Measurements from ENCODE around the gene LRP10.

The LRP10 gene

GRCh38 chr14:22887990-22888378 lies 16.4 kb downstream of the LRP10 start:
- Histone ChIP-seq H3F3A (ENCODE audit: insufficient read depth) (peaks cover 24% of the 10 kb centered on the region), H2AFZ (ENCODE audit: low read depth, low read length, severe bottlenecking) (no peak overlapping the region), H3K27me3 (ENCODE audit: low read length) (no peaks in the 10 kb centered on the region), H3K4me2 (ENCODE audit: low read depth, low read length, poor library complexity, severe bottlenecking) (peak overlapping the region; percentile 78), H4K20me1 (ENCODE audit: low read depth, low read length) (no peaks in the 10 kb centered on the region), H3K9me3 (ENCODE audit: insufficient read depth, low read length) (no peaks in the 10 kb centered on the region), H3K27ac (ENCODE audit: low read depth, low read length) (peak overlapping the region; percentile 86), H3K4me3 (ENCODE audit: insufficient read depth, low read length, poor library complexity, severe bottlenecking) (peak overlapping the region; percentile 12), H3K9ac (ENCODE audit: low read length) (peak overlapping the region; percentile 50), H3K36me3 (ENCODE audit: low read length) (no peaks in the 10 kb centered on the region), H3K79me2 (ENCODE audit: insufficient read depth, low read length) (no peaks in the 10 kb centered on the region), H3K9me2 (replicated peaks; ENCODE audit: insufficient read depth, low read length) (no peaks in the 10 kb centered on the region)
- no peak for TF ChIP-seq CTCF (IDR thresholded peaks at IDR 0.05; ENCODE audit: insufficient read depth, low read length, poor library complexity, severe bottlenecking)
- TF ChIP-seq EZH2phosphoT487 (conservative IDR thresholded peaks at IDR 0.05; ENCODE audit: low read length), result no peak

GRCh38 chr14:22888662-22889061 lies 17.1 kb downstream of the LRP10 start:
- H3F3A ChIP-seq (ENCODE audit: insufficient read depth), result peaks cover 24% of the 10 kb centered on the region
- peak overlapping the region; percentile 50 for H3K9ac ChIP-seq (ENCODE audit: low read length)
- H3K4me2 ChIP-seq (ENCODE audit: low read depth, low read length, poor library complexity, severe bottlenecking), result peak overlapping the region; percentile 78
- H2AFZ ChIP-seq (ENCODE audit: low read depth, low read length, severe bottlenecking), result no peak overlapping the region
- H3K36me3 ChIP-seq (ENCODE audit: low read length), result no peaks in the 10 kb centered on the region
- peak overlapping the region; percentile 12 for H3K4me3 ChIP-seq (ENCODE audit: insufficient read depth, low read length, poor library complexity, severe bottlenecking)
- no peaks in the 10 kb centered on the region for H3K9me2 ChIP-seq (replicated peaks; ENCODE audit: insufficient read depth, low read length)
- no peaks in the 10 kb centered on the region for H4K20me1 ChIP-seq (ENCODE audit: low read depth, low read length)
- no peaks in the 10 kb centered on the region for H3K9me3 ChIP-seq (ENCODE audit: insufficient read depth, low read length)
- no peaks in the 10 kb centered on the region for H3K79me2 ChIP-seq (ENCODE audit: insufficient read depth, low read length)
- no peak for TF ChIP-seq EZH2phosphoT487 (conservative IDR thresholded peaks at IDR 0.05; ENCODE audit: low read length)
- TF ChIP-seq CTCF (IDR thresholded peaks at IDR 0.05; ENCODE audit: insufficient read depth, low read length, poor library complexity, severe bottlenecking), result no peak
- H3K27ac ChIP-seq (ENCODE audit: low read depth, low read length), result peak overlapping the region; percentile 86
- H3K27me3 ChIP-seq (ENCODE audit: low read length), result no peaks in the 10 kb centered on the region

GRCh38 chr14:22890416-22890815 lies 18.9 kb downstream of the LRP10 start:
- Histone ChIP-seq H3K9ac (ENCODE audit: low read length) (no peak overlapping the region), H3K4me2 (ENCODE audit: low read depth, low read length, poor library complexity, severe bottlenecking) (no peak overlapping the region), H3K9me3 (ENCODE audit: insufficient read depth, low read length) (no peaks in the 10 kb centered on the region), H4K20me1 (ENCODE audit: low read depth, low read length) (no peaks in the 10 kb centered on the region), H3K27me3 (ENCODE audit: low read length) (no peaks in the 10 kb centered on the region), H3K79me2 (ENCODE audit: insufficient read depth, low read length) (no peaks in the 10 kb centered on the region), H3K27ac (ENCODE audit: low read depth, low read length) (no peak overlapping the region), H3F3A (ENCODE audit: insufficient read depth) (peaks cover 24% of the 10 kb centered on the region), H2AFZ (ENCODE audit: low read depth, low read length, severe bottlenecking) (no peak overlapping the region), H3K36me3 (ENCODE audit: low read length) (no peaks in the 10 kb centered on the region), H3K4me3 (ENCODE audit: insufficient read depth, low read length, poor library complexity, severe bottlenecking) (no peak overlapping the region), H3K9me2 (replicated peaks; ENCODE audit: insufficient read depth, low read length) (no peaks in the 10 kb centered on the region)
- TF ChIP-seq EZH2phosphoT487 (conservative IDR thresholded peaks at IDR 0.05; ENCODE audit: low read length) (no peak), CTCF (IDR thresholded peaks at IDR 0.05; ENCODE audit: insufficient read depth, low read length, poor library complexity, severe bottlenecking) (no peak)
